HepG2 (cell line): ENCODE results near the gene GEMIN2. TPM values are rescaled to one million over a fixed set of nuclear protein-coding genes. Genes with fewer than 3 reads are reported as not detected.
A peak's percentile ranks its signal among the peaks of the same experiment; 100 is the strongest.

Source experiments
- CBFB ChIP-seq: sonication (generic); formaldehyde crosslinking; IDR thresholded peaks from 2 replicates; pipeline ENCODE4 v1.4.0; 2020; ENCODE audit warnings: missing genetic modification reagents
- CENPT ChIP-seq: sonication (generic); formaldehyde crosslinking; IDR thresholded peaks from 2 replicates; pipeline ENCODE4 v1.8.0; 2022; ENCODE audit warnings: low read depth, mild to moderate bottlenecking, moderate library complexity, missing genetic modification reagents
- FOXJ3 ChIP-seq: sonication (generic); formaldehyde crosslinking; IDR thresholded peaks from 2 replicates; pipeline ENCODE4 v1.4.0; 2020; ENCODE audit warnings: missing genetic modification reagents, mild to moderate bottlenecking, borderline replicate concordance
- GTF2F1 ChIP-seq: fragments of 150-350 bp; IDR thresholded peaks from 2 replicates; pipeline ENCODE4 v1.6.1; 2014; ENCODE audit warnings: low read length
- GTF3A ChIP-seq: sonication (generic); formaldehyde crosslinking; conservative IDR thresholded peaks from 2 replicates; pipeline ENCODE4 v1.4.0; 2020; ENCODE audit warnings: mild to moderate bottlenecking, missing genetic modification reagents
- KDM5A ChIP-seq: fragments of 200-600 bp; sonication (generic); IDR thresholded peaks from 2 replicates; pipeline ENCODE4 v1.7.0; 2018; ENCODE audit warnings: antibody characterized with exemption, mild to moderate bottlenecking, low read length, borderline replicate concordance
- NCOA1 ChIP-seq: sonication (generic); formaldehyde crosslinking; IDR thresholded peaks from 2 replicates; pipeline ENCODE4 v1.9.0; 2021; ENCODE audit warnings: missing genetic modification reagents
- PHF20 ChIP-seq: sonication (generic); formaldehyde crosslinking; IDR thresholded peaks from 2 replicates; pipeline ENCODE4 v1.5.0; 2020; ENCODE audit warnings: mild to moderate bottlenecking, missing genetic modification reagents
- SALL2 ChIP-seq: sonication (generic); formaldehyde crosslinking; IDR thresholded peaks from 2 replicates; pipeline ENCODE4 v1.8.1; 2023; ENCODE audit warnings: mild to moderate bottlenecking, missing genetic modification reagents, inconsistent platforms
- SKI ChIP-seq: fragments of 450-650 bp; IDR thresholded peaks from one replicate; pipeline ENCODE4 v1.6.1; 2018; ENCODE audit warnings: mild to moderate bottlenecking; ENCODE audit not compliant: partially characterized antibody
- TBX3 ChIP-seq: fragments of 450-650 bp; IDR thresholded peaks from 2 replicates; pipeline ENCODE4 v1.6.1; 2017; ENCODE audit warnings: antibody characterized with exemption, mild to moderate bottlenecking, inconsistent platforms, borderline replicate concordance
- TOE1 ChIP-seq: sonication (generic); formaldehyde crosslinking; IDR thresholded peaks from 2 replicates; pipeline ENCODE4 v1.4.0; 2020; ENCODE audit warnings: mild to moderate bottlenecking, missing genetic modification reagents
- TOPORS ChIP-seq: sonication (generic); formaldehyde crosslinking; IDR thresholded peaks from 2 replicates; pipeline ENCODE4 v1.8.0; 2023; ENCODE audit warnings: mild to moderate bottlenecking, missing genetic modification reagents
- ZMYM2 ChIP-seq: sonication (generic); formaldehyde crosslinking; IDR thresholded peaks from 2 replicates; pipeline ENCODE4 v1.8.0; 2022; ENCODE audit warnings: mild to moderate bottlenecking, missing genetic modification reagents
- ZNF235 ChIP-seq: sonication (generic); formaldehyde crosslinking; IDR thresholded peaks from 2 replicates; pipeline ENCODE4 v1.8.1; 2023; ENCODE audit warnings: mild to moderate bottlenecking, missing genetic modification reagents, borderline replicate concordance
- ZNF264 ChIP-seq: sonication (generic); formaldehyde crosslinking; IDR thresholded peaks from 2 replicates; pipeline ENCODE4 v1.4.0; 2020; ENCODE audit warnings: missing genetic modification reagents
- ZNF577 ChIP-seq: sonication (generic); formaldehyde crosslinking; IDR thresholded peaks from 2 replicates; pipeline ENCODE4 v1.4.0; 2020; ENCODE audit warnings: mild to moderate bottlenecking, low read depth, missing genetic modification reagents, borderline replicate concordance
- ZNF619 ChIP-seq: sonication (generic); formaldehyde crosslinking; IDR thresholded peaks from 2 replicates; pipeline ENCODE4 v1.4.0; 2020; ENCODE audit warnings: mild to moderate bottlenecking, missing genetic modification reagents
- ZNF878 ChIP-seq: sonication (generic); formaldehyde crosslinking; IDR thresholded peaks from 2 replicates; pipeline ENCODE4 v1.8.1; 2023; ENCODE audit warnings: mild to moderate bottlenecking, missing genetic modification reagents, moderate library complexity
- polyA plus RNA-seq, 8 experiments: library from polyadenylated mRNA; depleted of rRNA in 3 of 8; stranded (reverse) in 7 of 8; unstranded in 1 of 8; fragments of >200 nt; fragmentation: Illumina TruSeq in 4 of 8; extraction: Trizol in 4 of 8; gene quantifications; 2 replicates each; pipeline versions ENCODE4 v1.2.1 to v1.2.3, GENCODE V29; 2011 to 2016; ENCODE audit warnings: low read depth in 4 of 8, missing spikeins in 1 of 8, mixed read lengths in 1 of 8; ENCODE audit not compliant: insufficient read depth in 1 of 8
- total RNA-seq, 5 experiments: library from RNA; depleted of rRNA; stranded (reverse); fragments of >200 nt; fragmentation: Illumina TruSeq; extraction: Trizol; gene quantifications; 2 replicates each; pipeline ENCODE4 v1.2.3, GENCODE V29; 2016; ENCODE audit warnings: low read depth in 1 of 5
- TF ChIP-seq, protein P1 (sequence below): sonication (generic); formaldehyde crosslinking; IDR thresholded peaks from 2 replicates; pipeline ENCODE4 v1.5.1; 2020; ENCODE audit warnings: missing genetic modification reagents, mild to moderate bottlenecking, borderline replicate concordance
- TF ChIP-seq, protein P2 (sequence below): IDR thresholded peaks from 2 replicates; pipeline ENCODE4 v1.6.1; 2016; ENCODE audit warnings: mild to moderate bottlenecking
- TF ChIP-seq, protein P3 (sequence below): sonication (generic); formaldehyde crosslinking; IDR thresholded peaks from 2 replicates; pipeline ENCODE4 v1.5.1; 2020; ENCODE audit warnings: mild to moderate bottlenecking, missing genetic modification reagents, moderate library complexity
- TF ChIP-seq, protein P4 (sequence below): IDR thresholded peaks from 2 replicates; pipeline ENCODE4 v1.6.1; 2016; ENCODE audit warnings: low read depth, borderline replicate concordance
- TF ChIP-seq, protein P5 (sequence below): IDR thresholded peaks from 2 replicates; pipeline ENCODE4 v1.6.1; 2012; ENCODE audit warnings: low read depth, low read length, improper control_type of control experiment

Gene GEMIN2
- total and polyA plus RNA-seq, 2 of the 13 experiments (the other 11 are each of a cell fraction or from before 2014, with no cell fraction given), result 54.8 to 110 TPM

DNA sequence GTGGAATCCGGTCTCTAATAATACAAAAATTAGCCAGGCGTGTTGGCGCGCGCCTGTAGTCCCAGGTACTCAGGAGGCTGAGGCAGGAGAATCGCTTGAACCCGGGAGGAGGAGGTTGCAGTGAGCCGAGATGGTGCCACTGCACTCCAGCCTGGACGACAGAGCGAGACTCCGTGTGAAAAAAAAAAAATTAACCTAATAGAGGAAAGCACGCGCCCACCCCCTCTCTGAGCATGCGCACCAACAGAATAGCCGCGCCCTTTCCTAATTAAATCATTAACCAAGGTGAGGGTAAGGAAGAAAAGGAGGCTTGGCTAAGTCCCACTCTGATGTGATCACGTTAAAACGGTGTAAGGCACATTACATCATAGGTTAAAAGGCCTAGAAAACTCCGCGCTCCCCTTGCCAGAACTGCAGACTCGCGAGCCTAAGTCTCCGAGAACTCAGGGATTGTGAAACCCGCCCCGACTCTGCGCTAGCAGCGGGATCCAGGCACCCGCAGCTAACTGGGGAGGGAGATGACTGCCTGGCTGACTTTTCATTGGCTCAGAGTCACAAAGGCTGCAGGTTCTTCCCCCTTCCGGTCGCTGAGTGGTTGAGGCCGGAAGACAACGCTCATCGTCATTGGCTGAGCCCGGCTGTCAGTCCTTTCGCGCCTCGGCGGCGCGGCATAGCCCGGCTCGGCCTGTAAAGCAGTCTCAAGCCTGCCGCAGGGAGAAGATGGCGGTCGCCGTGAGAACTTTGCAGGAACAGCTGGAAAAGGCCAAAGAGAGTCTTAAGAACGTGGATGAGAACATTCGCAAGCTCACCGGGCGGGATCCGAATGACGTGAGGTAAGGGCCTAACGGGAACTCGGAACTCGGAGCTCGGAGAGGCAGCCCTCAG is 60.7 kb downstream of the GEMIN2 start, which contains the start of gene PNN (continued):
- TF ChIP-seq, protein P1, sequence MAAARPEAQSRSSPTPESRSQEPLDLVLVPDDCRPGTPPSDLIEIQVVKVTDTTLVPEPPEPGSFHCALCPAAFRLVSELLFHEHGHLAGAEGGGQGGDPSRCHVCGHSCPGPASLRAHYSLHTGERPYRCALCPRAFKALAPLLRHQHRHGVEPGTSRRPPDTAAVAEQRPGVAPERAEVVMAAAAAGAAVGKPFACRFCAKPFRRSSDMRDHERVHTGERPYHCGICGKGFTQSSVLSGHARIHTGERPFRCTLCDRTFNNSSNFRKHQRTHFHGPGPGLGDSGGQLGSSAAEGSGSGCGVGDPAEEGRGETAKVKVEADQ (CRISPR knock-in tag), result peak; percentile 97
- peak; percentile 75 for TF ChIP-seq NCOA1 (CRISPR knock-in tag)
- TF ChIP-seq, protein P2, sequence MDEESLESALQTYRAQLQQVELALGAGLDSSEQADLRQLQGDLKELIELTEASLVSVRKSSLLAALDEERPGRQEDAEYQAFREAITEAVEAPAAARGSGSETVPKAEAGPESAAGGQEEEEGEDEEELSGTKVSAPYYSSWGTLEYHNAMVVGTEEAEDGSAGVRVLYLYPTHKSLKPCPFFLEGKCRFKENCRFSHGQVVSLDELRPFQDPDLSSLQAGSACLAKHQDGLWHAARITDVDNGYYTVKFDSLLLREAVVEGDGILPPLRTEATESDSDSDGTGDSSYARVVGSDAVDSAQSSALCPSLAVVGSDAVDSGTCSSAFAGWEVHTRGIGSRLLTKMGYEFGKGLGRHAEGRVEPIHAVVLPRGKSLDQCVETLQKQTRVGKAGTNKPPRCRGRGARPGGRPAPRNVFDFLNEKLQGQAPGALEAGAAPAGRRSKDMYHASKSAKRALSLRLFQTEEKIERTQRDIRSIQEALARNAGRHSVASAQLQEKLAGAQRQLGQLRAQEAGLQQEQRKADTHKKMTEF (CRISPR knock-in tag), result peak; percentile 99
- TF ChIP-seq PHF20, result no peak
- TF ChIP-seq, protein P3, sequence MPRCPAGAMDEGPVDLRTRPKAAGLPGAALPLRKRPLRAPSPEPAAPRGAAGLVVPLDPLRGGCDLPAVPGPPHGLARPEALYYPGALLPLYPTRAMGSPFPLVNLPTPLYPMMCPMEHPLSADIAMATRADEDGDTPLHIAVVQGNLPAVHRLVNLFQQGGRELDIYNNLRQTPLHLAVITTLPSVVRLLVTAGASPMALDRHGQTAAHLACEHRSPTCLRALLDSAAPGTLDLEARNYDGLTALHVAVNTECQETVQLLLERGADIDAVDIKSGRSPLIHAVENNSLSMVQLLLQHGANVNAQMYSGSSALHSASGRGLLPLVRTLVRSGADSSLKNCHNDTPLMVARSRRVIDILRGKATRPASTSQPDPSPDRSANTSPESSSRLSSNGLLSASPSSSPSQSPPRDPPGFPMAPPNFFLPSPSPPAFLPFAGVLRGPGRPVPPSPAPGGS (CRISPR knock-in tag), result peak; percentile 97; the same call in 1 of the 2 replicates
- peak; percentile 70 for TF ChIP-seq CBFB (CRISPR knock-in tag)
- TF ChIP-seq KDM5A, result peak; percentile 79; the same call in 1 of the 2 replicates
- TF ChIP-seq CENPT, result peak; percentile 68; the same call in 1 of the 2 replicates
- peak; percentile 99 for TF ChIP-seq TOPORS (CRISPR knock-in tag)
- TF ChIP-seq ZNF577 (CRISPR knock-in tag), result no peak; the same call in 1 of the 2 replicates
- TF ChIP-seq SKI, result peak; percentile 71
- peak; percentile 89 for TF ChIP-seq FOXJ3 (CRISPR knock-in tag)
- peak; percentile 84 for TF ChIP-seq GTF2F1
- TF ChIP-seq ZNF878 (CRISPR knock-in tag), result no peak
- TF ChIP-seq ZNF264, result 0 out of 2 replicates have a peak, but pooled peaks have one; percentile 61
- TF ChIP-seq, protein P4, sequence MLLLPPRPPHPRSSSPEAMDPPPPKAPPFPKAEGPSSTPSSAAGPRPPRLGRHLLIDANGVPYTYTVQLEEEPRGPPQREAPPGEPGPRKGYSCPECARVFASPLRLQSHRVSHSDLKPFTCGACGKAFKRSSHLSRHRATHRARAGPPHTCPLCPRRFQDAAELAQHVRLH (CRISPR knock-in tag), result peak; percentile 98; the same call in 1 of the 2 replicates
- TF ChIP-seq ZNF619 (CRISPR knock-in tag), result peak; percentile 98
- peak; percentile 95 for TF ChIP-seq ZMYM2 (CRISPR knock-in tag)
- TF ChIP-seq, protein P5, sequence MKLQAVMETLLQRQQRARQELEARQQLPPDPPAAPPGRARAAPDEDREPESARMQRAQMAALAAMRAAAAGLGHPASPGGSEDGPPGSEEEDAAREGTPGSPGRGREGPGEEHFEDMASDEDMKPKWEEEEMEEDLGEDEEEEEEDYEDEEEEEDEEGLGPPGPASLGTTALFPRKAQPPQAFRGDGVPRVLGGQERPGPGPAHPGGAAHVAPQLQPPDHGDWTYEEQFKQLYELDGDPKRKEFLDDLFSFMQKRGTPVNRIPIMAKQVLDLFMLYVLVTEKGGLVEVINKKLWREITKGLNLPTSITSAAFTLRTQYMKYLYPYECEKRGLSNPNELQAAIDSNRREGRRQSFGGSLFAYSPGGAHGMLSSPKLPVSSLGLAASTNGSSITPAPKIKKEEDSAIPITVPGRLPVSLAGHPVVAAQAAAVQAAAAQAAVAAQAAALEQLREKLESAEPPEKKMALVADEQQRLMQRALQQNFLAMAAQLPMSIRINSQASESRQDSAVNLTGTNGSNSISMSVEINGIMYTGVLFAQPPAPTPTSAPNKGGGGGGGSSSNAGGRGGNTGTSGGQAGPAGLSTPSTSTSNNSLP, result peak; percentile 96
- peak; percentile 94 for TF ChIP-seq TBX3
- peak; percentile 99 for TF ChIP-seq ZNF235 (CRISPR knock-in tag)
- TF ChIP-seq TOE1, result peak; percentile 96; the same call in 1 of the 2 replicates
- peak; percentile 88 for TF ChIP-seq GTF3A (CRISPR knock-in tag)
- TF ChIP-seq SALL2 (CRISPR knock-in tag), result peak; percentile 76
